KMS-11 (cell line): ENCODE measurements around the gene PDE6G.

Experiments used
- H2AFZ ChIP-seq: fragments of 200-600 bp; sonication (generic); 2 replicates; pipeline ENCODE4 v1.6.1; 2016; ENCODE audit warnings: antibody characterized with exemption, mixed run types, low read depth
- H3K27ac ChIP-seq: fragments of 200-600 bp; sonication (generic); 2 replicates; pipeline ENCODE4 v1.6.1; 2016; ENCODE audit warnings: mild to moderate bottlenecking, mixed run types
- H3K27me3 ChIP-seq: fragments of 200-600 bp; sonication (generic); 2 replicates; pipeline ENCODE4 v1.6.1; 2017; ENCODE audit warnings: mild to moderate bottlenecking, low read depth, mixed run types, moderate library complexity; ENCODE audit not compliant: insufficient read depth
- H3K36me3 ChIP-seq: fragments of 200-600 bp; sonication (generic); 2 replicates; pipeline ENCODE4 v1.6.1; 2017; ENCODE audit warnings: mild to moderate bottlenecking, mixed run types; ENCODE audit not compliant: insufficient read depth
- H3K4me1 ChIP-seq: fragments of 200-600 bp; sonication (generic); 2 replicates; pipeline ENCODE4 v1.6.1; 2016; ENCODE audit warnings: mild to moderate bottlenecking, low read depth, mixed run types; ENCODE audit not compliant: poor library complexity, severe bottlenecking
- H3K4me2 ChIP-seq: fragments of 200-600 bp; sonication (generic); 2 replicates; pipeline ENCODE4 v1.7.0; 2016; ENCODE audit warnings: mild to moderate bottlenecking, mixed run types
- H3K4me3 ChIP-seq: fragments of 200-600 bp; sonication (generic); IDR thresholded peaks from 2 replicates; pipeline ENCODE4 v1.6.1; 2017; ENCODE audit warnings: low read depth, low read length, mixed read lengths; ENCODE audit not compliant: insufficient read depth
- H3K79me2 ChIP-seq: fragments of 200-600 bp; sonication (generic); 2 replicates; pipeline ENCODE4 v1.6.1; 2016; ENCODE audit warnings: low read depth, mixed run types; ENCODE audit not compliant: insufficient read depth
- H3K9ac ChIP-seq: fragments of 200-600 bp; sonication (generic); 2 replicates; pipeline ENCODE4 v1.6.1; 2016; ENCODE audit warnings: mild to moderate bottlenecking, mixed run types
- H4K20me1 ChIP-seq: fragments of 200-600 bp; sonication (generic); 2 replicates; pipeline ENCODE4 v1.6.1; 2016; ENCODE audit warnings: mild to moderate bottlenecking, mixed run types; ENCODE audit not compliant: insufficient read depth
- TF ChIP-seq, protein P1 (sequence below): fragments of 200-600 bp; sonication (generic); conservative IDR thresholded peaks from 2 replicates; pipeline ENCODE4 v1.6.1; 2017; ENCODE audit warnings: low read depth, mild to moderate bottlenecking, antibody characterized with exemption, low read length, moderate library complexity, mixed read lengths

PDE6G gene

DNA sequence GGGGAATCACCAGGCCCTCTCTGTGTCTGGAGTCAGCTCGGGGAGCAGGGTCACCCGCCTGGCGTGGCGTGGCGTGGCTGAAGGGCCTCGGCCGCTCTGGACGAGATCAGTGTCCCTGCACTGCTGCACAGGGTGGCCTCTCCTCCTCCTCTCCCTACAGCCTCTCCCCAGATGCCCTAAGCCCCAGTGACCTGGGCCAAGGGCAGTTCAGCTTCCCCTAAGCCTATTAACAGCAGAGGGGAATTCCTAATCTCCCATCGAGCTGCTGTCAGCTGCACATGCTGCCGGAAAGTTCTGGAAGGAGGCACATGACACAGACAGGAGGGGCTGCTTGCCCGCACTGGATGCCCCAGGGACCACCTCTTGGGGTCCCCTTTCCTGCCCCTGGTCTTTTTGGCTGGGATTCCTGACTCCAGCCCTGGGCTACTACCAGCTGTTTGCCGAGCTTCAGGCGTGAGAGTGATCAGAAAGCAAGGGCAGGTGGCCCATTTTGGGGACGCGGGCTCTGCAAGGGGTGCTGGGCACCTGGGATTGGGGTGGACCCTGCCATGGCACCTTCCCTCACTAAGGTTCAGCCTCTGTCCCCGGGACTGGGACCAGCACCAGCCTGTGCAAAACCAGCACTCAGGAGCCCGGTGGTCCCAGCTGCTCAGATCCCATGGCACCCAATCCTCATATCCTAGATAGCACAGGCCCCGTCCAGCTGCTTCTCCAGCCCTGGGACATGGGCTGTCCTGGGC lies 794 bp downstream of the PDE6G start:
- no peak overlapping the region for H3K9ac ChIP-seq
- no peak overlapping the region for H2AFZ ChIP-seq
- H3K4me2 ChIP-seq: no peak overlapping the region
- H3K27me3 ChIP-seq: no peaks in the 10 kb centered on the region
- peaks cover 21% of the 10 kb centered on the region for H3K4me1 ChIP-seq
- H3K36me3 ChIP-seq: no peaks in the 10 kb centered on the region
- H3K79me2 ChIP-seq: no peaks in the 10 kb centered on the region
- H4K20me1 ChIP-seq: no peaks in the 10 kb centered on the region
- H3K27ac ChIP-seq: no peak overlapping the region
- no peak overlapping the region for H3K4me3 ChIP-seq
- TF ChIP-seq, protein P1, sequence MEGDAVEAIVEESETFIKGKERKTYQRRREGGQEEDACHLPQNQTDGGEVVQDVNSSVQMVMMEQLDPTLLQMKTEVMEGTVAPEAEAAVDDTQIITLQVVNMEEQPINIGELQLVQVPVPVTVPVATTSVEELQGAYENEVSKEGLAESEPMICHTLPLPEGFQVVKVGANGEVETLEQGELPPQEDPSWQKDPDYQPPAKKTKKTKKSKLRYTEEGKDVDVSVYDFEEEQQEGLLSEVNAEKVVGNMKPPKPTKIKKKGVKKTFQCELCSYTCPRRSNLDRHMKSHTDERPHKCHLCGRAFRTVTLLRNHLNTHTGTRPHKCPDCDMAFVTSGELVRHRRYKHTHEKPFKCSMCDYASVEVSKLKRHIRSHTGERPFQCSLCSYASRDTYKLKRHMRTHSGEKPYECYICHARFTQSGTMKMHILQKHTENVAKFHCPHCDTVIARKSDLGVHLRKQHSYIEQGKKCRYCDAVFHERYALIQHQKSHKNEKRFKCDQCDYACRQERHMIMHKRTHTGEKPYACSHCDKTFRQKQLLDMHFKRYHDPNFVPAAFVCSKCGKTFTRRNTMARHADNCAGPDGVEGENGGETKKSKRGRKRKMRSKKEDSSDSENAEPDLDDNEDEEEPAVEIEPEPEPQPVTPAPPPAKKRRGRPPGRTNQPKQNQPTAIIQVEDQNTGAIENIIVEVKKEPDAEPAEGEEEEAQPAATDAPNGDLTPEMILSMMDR: no peak

DNA sequence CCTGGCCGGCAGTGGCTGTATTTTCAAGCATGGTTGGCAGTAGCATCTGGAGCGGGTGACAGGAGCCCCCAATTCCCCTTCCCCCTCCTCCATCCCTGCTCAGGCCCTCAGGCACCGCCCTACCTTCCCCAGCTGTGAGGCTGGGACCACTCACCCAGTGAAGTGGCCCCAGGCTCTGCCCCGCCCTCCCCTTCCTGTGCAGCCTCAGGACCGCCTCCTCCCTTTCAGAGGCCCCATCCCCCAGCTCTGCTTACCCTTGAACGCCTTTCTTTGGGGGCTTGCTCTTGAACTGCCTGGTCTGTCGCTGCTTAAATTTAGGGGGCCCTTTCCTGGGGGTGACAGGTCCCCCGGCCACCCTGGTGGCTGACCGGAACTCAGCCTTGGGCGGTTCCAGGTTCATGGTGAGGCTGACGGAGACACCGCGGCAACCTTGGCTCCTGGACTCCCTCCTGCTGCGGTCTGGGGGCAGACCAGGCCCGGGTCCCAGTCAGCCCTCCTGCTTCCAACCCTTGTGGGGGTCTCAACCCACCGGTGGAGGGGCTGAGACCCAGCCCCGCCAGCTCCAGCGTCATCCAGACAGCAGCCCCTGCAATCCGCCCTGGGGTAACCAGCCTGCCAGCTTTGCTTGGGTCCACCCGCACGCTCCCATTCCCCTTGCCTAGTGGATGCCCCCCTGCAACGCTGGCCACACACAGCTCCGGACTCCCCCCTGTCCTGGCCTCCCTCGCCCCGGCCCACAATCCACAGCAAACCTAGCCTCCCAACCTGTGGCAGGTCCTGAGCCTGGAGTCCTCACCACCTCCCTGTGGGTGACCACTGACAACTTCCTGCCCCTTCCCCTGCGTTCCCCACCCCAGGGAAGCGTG lies 3.2 kb downstream of the PDE6G start:
- H3K79me2 ChIP-seq: no peaks in the 10 kb centered on the region
- no peaks in the 10 kb centered on the region for H3K27me3 ChIP-seq
- TF ChIP-seq, protein P1: no peak
- no peaks in the 10 kb centered on the region for H4K20me1 ChIP-seq
- no peaks in the 10 kb centered on the region for H3K36me3 ChIP-seq
- no peak overlapping the region for H3K9ac ChIP-seq
- no peak overlapping the region for H3K4me3 ChIP-seq
- no peak overlapping the region for H2AFZ ChIP-seq
- H3K4me1 ChIP-seq: peaks cover 21% of the 10 kb centered on the region
- H3K4me2 ChIP-seq: no peak overlapping the region
- H3K27ac ChIP-seq: no peak overlapping the region

DNA sequence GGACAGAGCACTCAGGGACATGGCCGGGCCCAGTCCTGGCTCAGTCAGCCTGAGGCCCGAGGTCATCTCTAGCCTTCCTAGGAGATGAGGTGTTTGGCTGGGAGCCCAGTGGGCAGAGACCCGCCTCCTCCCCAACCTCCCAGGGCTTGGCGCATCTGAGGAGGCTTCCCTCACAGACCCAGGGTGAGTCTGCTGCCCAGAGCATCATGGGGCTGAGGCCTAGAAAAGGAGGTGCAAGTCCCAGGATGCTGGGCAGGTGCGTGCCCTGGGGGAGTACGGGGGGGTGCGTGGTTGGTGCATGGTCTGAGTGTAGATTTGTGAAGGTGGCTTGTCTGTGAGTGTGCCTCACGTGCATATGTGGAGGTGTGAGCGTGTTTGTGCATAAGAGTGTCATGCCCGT lies 4.7 kb downstream of the PDE6G start:
- Histone ChIP-seq H3K9ac (no peak overlapping the region), H3K4me1 (peaks cover 13% of the 10 kb centered on the region), H3K27me3 (no peaks in the 10 kb centered on the region), H3K4me2 (no peak overlapping the region), H4K20me1 (no peaks in the 10 kb centered on the region), H3K27ac (no peak overlapping the region), H3K79me2 (no peaks in the 10 kb centered on the region), H3K4me3 (no peak overlapping the region), H3K36me3 (no peaks in the 10 kb centered on the region), H2AFZ (no peak overlapping the region)
- TF ChIP-seq, protein P1: no peak

DNA sequence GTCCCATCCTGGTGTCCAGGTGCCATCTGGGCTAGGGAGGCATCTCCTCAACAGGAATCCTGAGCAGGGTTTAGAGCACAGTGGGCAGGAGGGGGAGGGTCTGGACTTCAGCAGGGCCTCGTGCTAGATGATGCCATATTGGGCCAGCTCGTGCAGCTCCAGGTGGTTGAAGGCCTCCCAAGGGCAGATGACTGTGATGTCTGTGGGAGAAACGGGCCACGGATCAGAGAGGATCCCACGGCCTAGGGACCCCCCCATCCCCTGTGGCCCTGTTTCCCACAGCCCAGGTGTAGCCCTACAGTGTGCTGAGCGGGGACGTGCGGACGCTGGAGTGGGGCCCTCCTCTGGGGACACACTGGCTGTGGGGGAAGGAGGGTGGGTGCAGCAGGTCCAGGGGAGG lies 5.4 kb downstream of the PDE6G start:
- H3K36me3 ChIP-seq: no peaks in the 10 kb centered on the region
- H3K9ac ChIP-seq: no peak overlapping the region
- TF ChIP-seq, protein P1: no peak
- H3K4me1 ChIP-seq: peaks cover 9% of the 10 kb centered on the region
- no peaks in the 10 kb centered on the region for H4K20me1 ChIP-seq
- no peak overlapping the region for H3K4me3 ChIP-seq
- no peak overlapping the region for H3K27ac ChIP-seq
- H3K4me2 ChIP-seq: no peak overlapping the region
- H3K79me2 ChIP-seq: no peaks in the 10 kb centered on the region
- H2AFZ ChIP-seq: no peak overlapping the region
- no peaks in the 10 kb centered on the region for H3K27me3 ChIP-seq
